Psoas muscle (tissue), 8 donors: Measurements from ENCODE around the gene RPS21. TPM values are rescaled to one million over a fixed set of nuclear protein-coding genes. Genes with fewer than 3 reads are reported as not detected.

Source experiments
- ATAC-seq, 4 donors: fragments of 200-7000 bp; cut with Tn5 transposase; one replicate each; pipeline ENCODE4 v1.9.1; 2020; ENCODE audit warnings: moderate library complexity in 3 of 4, mild to moderate bottlenecking in 2 of 4
- DNase-seq, 2 donors: peaks; one replicate each; pipeline ENCODE4 v3.0.0-alpha.2; 2020
- H3K27ac ChIP-seq: fragments of 200-600 bp; one replicate; pipeline ENCODE4 v1.8.0; 2022
- H3K27me3 ChIP-seq, 3 donors: fragments of 200-600 bp in 1 of 3; one replicate each; pipeline versions ENCODE4 v1.6.1 to v1.8.0; 2013 to 2022; ENCODE audit warnings: low read length in 2 of 3, mild to moderate bottlenecking in 2 of 3, moderate library complexity in 1 of 3; ENCODE audit not compliant: insufficient read depth in 3 of 3
- H3K36me3 ChIP-seq, 2 donors: fragments of 200-600 bp in 1 of 2; one replicate each; pipeline versions ENCODE4 v1.6.1 to v1.8.0; 2013 to 2022; ENCODE audit warnings: low read depth in 1 of 2, mild to moderate bottlenecking in 1 of 2, moderate library complexity in 1 of 2; ENCODE audit not compliant: insufficient read depth in 1 of 2
- H3K4me1 ChIP-seq: fragments of 200-600 bp; one replicate; pipeline ENCODE4 v1.8.0; 2022
- H3K4me3 ChIP-seq: fragments of 200-600 bp; one replicate; pipeline ENCODE4 v1.8.0; 2022; ENCODE audit warnings: mild to moderate bottlenecking
- H3K9me3 ChIP-seq: fragments of 200-600 bp; one replicate; pipeline ENCODE4 v1.8.0; 2022
- WGBS, 3 donors: extraction: QIAGEN DNeasy Blood & Tissue Kit; methylation state at CpG; one replicate each; pipeline versions ENCODE4 v1.1.6 to v1.1.7; 2013; 5-methylcytosine and 5-hydroxymethylcytosine counted together
- intact Hi-C, 2 donors: fragments of 100-400 bp; cut with DNase I; formaldehyde crosslinking; loops; one replicate each; pipeline versions ENCODE4 v1.11.0 to v1.14.2; 2022
- polyA plus RNA-seq, 3 donors: library from polyadenylated mRNA; stranded (reverse); fragments of 200-250 nt; gene quantifications; one replicate each; pipeline ENCODE4 v1.2.3, GENCODE V29; 2013
- total RNA-seq, 4 donors: library from RNA; stranded (reverse); fragmentation: NEBNext Ultra II Directional in 2 of 4; extraction: Animal tissue kit (Norgen Biotek cat#: 25700) in 2 of 4; gene quantifications; one replicate each; pipeline versions ENCODE4 v1.2.1 to v1.2.4, GENCODE V29; 2021 to 2023
- TF ChIP-seq, protein P1 (sequence below): fragments of 200-600 bp; IDR thresholded peaks from one replicate; pipeline ENCODE4 v1.8.0; 2022; ENCODE audit warnings: antibody characterized with exemption
- donor health status: healthy with polysubstance abuse.
- donor health status: DM: no; HTN: no; CAD: no; lungs with moderate emphysema.
- donor health status: Bipolar disorder and iron deficiency.
- donor health status: healthy.
- donor health status: DM: yes; HTN: yes; CAD: no.
- donor health status: DM: no; HTN: no; CAD: no.
- donor health status: DM: no; HTN: no; CAD: no.
- donor health status: DM: yes; HTN: yes; CAD: no.

The RPS21 gene
- total and polyA plus RNA-seq, 7 donors, result 602 to 5,162 (median 1,206) TPM

DNA sequence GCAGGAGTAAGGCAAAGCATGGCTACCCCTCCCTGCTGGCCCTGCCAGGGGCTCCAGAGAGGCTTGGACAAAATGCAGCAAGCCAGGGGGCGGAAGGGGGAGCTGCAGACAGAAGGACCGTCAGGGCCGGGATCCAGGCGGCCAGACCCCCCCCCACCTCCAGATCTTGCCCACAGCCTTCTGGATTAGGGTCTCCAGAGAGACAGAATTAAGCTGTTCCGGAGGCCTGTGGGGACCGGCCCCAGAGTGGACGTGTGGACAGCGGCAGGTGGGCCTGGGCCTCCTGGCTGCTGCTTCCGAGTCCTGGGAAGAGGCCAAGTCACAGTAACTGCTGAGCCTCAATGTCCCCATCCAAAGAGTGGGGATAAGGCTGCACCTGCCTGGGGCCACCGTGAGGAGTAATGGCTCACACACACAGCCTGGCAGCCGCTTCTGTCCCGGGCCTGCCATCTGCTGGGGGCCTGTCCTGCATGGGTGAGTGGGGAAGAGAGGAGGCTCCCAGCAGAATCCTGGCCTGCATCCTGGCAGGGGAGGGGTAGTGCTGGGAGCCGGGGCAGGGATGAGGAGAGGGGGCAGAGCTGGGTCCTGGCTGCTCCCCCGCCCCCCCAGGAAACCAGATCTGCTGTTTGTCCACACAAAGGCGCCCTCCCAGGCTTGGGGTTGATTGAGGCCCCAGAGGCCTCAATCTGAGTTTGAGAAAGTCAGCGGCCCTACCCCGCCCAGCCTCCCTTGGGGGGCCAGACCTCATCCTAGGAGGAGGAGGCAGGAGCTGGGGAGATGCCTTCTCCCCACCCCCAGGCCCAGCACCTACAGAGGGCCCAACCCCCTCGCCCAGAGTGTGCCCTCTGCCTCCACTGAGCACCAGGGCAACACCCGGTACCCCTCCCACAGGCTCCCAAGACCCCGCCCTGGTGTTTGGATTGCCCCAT lies 23.6 kb upstream of the RPS21 start:
- Histone ChIP-seq H3K27me3 (no peaks in the 10 kb centered on the region), H3K4me1 (peaks cover 60% of the 10 kb centered on the region), H3K9me3 (no peaks in the 10 kb centered on the region), H3K27ac (peak overlapping the region; percentile 87), H3K4me3 (no peak overlapping the region), H3K36me3 (peaks cover 0 to 5% of the 10 kb centered on the region in 2 donors)
- DNase-seq, result peak; percentile 12 to 55
- WGBS, 3 donors, result 59 to 64% (median 62%) methylated on average over 18 to 20 of the region's 20 CpGs
- TF ChIP-seq, protein P1, sequence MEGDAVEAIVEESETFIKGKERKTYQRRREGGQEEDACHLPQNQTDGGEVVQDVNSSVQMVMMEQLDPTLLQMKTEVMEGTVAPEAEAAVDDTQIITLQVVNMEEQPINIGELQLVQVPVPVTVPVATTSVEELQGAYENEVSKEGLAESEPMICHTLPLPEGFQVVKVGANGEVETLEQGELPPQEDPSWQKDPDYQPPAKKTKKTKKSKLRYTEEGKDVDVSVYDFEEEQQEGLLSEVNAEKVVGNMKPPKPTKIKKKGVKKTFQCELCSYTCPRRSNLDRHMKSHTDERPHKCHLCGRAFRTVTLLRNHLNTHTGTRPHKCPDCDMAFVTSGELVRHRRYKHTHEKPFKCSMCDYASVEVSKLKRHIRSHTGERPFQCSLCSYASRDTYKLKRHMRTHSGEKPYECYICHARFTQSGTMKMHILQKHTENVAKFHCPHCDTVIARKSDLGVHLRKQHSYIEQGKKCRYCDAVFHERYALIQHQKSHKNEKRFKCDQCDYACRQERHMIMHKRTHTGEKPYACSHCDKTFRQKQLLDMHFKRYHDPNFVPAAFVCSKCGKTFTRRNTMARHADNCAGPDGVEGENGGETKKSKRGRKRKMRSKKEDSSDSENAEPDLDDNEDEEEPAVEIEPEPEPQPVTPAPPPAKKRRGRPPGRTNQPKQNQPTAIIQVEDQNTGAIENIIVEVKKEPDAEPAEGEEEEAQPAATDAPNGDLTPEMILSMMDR, result no peak
- no peak for ATAC-seq
- intact Hi-C loops, result no loop called here

DNA sequence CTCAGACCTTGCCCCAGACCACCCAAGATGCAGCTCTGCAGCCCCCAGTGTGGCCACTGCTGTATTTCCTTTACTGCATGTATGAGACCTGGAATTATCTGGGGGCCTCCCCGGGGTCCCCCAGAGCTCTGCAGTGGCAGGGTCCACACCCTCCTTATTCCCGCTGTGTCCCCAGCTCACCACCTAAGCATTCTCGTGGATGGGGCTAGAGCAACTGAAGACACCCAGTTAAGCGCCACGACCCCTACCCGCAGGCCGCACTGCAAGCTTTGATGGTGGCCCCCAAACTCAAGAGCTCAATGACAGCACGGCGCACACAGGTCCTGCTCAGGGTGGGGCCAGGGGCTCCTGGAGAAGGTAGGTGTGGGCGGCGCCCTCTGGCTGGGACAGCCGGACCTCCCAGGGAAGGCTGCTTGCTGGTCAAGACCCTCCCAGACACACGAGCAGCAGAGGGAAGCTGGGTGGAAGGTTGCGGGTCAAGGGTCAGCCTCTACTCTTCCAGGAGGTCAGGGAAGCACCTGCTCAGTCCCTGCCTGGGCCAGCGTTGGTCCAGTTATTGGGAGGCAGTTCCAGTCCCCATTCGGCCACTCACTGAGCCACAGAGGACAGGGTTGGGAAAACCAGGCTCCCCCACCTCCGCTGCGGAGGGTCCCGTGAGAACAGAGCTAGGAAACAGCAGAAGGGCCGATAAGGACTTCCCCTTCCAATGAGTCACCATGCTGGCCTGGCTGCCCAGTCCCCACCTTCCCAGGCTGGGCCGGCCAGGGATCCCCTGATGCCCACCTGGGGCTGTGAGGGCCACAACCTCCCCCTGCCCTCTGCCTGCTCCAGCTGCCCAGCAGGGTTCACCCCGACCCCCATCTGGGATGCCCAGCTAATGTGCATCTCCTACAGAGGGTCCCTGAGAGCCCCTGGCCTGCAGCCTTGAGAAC lies 22.7 kb upstream of the RPS21 start:
- no peaks in the 10 kb centered on the region for H3K27me3 ChIP-seq
- H3K9me3 ChIP-seq, result no peaks in the 10 kb centered on the region
- H3K4me1 ChIP-seq, result peaks cover 61% of the 10 kb centered on the region
- peaks cover 0 to 5% of the 10 kb centered on the region in 2 donors for H3K36me3 ChIP-seq
- TF ChIP-seq, protein P1, result no peak
- WGBS, 3 donors, result 71 to 75% (median 73%) methylated on average over 18 to 22 of the region's 22 CpGs
- peak overlapping the region; percentile 75 for H3K4me3 ChIP-seq
- DNase-seq (peak; percentile 46 to 64), ATAC-seq (peak in 1 of 4 donors; percentile 15)
- intact Hi-C loops, result no loop called here
- H3K27ac ChIP-seq, result peak overlapping the region; percentile 87

DNA sequence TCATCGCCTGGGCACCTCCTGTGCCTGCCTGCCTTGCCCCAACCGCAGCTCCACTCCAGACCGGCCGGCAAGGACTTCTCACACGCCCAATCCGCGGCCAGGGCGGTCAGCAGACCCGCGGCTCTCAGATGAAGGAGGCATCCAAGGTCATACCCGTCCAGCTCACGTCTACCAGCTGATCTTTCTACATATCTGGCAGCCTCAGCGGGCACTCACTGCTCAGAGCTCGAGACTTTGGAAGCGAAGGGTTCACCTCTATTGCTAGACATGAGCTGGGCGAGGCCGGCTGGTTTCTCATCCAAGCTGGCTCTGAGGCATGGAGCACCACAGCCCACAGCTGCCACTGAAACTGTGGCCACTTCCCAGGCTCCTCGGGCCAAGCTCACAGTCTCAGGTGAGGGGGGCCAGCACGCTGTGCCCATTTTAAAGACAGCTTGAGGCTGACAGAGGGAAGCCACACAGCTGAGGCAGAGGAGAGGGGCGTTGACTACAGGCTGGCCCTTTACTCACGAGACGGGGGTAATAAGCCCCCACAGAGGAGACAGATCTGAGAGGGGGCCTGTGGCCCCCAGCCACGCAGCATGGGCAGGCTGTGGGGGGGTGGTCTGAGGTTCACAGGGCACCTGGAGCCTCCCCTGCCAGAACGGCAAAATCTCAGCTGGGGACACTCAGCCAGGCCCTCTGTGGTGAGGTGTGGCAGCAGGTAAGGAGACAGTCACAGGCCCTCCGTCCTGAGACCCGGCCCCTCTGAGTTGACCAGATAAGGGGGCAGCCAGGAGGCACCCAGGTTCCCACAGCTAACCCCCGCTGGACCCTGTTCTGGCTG lies 21.8 kb upstream of the RPS21 start:
- ATAC-seq, result peak; percentile 64 to 77 (median 70)
- intact Hi-C loops, result no loop called here

More for the DNA sequence above, 21.8 kb upstream of the RPS21 start:
- Histone ChIP-seq H3K36me3 (peaks cover 0 to 5% of the 10 kb centered on the region in 2 donors), H3K9me3 (no peaks in the 10 kb centered on the region), H3K4me3 (peak overlapping the region; percentile 75), H3K4me1 (peaks cover 65% of the 10 kb centered on the region), H3K27me3 (no peaks in the 10 kb centered on the region), H3K27ac (peak overlapping the region; percentile 87)
- DNase-seq, result peak; percentile 73 to 84
- 22 to 30% (median 29%) methylated on average over 27 of the region's 27 CpGs for WGBS, 3 donors
- TF ChIP-seq, protein P1, result no peak
